ENCODE data around the gene AUTS2.
A peak's percentile ranks its signal among the peaks of the same experiment; 100 is the strongest.
"Not testable (repeated sequence)": the region's sequence is repeated elsewhere in the genome, so short reads cannot be mapped to it uniquely, and the experiment has no call there.

The AUTS2 gene

DNA sequence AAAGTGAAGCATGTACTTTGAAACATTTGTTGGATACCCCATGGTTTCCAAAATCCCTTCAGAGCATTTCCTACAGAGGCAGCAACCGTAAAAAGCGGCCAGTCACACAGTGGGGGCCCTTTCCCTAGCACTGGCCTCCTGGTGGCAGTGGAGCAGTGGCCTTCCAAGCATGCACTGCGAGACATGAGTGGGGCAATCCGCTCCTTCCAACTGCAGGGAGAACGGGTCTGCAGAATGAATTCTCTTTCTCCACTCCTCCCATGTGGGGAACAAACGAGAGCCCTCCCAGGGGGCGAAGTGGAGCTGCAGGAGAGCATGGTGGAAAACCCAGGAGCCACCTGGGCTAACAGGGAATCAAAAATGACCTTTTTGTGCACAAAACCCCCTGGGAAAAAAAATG is 990.7 kb downstream of the AUTS2 start:
- no peak for DNase-seq

DNA sequence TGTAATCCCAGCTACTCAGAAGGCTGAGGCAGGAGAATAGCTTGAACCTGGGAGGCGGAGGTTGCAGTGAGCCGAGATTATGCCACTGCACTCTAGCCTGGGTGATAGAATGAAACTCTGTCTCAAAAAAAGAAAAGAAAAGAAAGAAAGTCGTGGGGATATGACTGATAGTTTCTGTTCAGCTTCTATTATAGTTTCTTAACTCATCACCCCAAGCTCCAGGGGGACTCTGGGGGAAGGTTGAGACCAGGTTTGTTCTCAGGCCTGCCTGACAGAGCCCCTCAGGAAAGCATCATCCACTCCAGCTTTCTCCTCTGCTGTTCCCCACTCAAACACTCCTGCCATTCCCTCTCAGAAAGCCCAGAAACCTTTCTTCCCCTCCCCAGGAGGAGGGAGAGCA is 991.3 kb downstream of the AUTS2 start:
- no peak for DNase-seq

DNA sequence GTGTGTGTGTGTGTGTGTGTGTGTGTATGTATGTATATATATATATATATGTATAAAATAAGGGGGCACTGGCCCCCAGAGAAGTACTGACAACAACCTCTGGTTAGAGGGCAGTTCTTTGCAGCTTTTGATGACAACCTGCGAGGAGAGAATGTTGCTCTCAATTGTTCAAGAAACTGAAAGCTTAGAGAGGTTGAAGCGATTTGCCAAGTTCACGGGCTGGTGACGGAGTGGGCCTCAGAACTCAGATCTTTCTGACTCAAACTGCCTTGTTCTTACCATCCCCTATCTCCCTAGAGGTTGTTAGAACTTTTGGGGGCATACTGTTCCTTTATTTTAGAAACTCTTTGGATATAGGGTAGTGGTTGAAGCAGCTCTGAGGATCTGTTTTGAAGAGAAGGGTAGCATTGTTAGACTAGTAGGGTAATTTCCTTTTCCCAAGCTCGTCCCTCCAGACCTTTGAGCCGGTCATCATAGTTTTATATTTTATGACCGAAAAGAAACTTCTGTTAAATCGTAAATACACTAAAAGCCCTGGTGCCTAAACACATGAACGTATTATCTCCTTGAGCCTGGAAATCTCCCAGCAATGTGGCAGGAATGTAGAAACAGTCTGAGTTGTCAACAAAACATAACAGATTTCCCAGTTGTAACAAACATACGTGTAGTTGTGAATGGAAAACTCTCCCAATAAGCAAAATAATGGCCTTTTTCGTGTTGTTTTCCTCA is 992.0 kb downstream of the AUTS2 start:
- DNase-seq: no peak

DNA sequence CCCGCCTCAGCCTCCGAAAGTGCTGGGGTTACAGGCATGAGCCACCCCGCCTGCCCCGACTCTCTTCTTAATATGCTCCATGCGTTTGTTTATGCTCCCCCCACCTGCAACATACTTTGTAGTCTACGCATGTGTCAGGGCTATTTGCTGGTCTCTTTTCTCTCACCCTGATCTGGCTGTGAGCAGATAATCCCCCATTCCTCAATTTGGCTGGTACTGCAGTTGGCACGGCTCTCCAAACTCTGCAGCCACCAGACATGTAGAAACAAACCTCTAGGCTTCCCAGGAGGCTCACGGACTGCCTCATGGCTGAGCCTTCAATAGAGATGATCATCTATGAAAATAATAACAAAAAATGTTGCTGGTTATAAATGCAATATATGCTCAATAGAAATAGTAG is 993.4 kb downstream of the AUTS2 start:
- no peak for DNase-seq

DNA sequence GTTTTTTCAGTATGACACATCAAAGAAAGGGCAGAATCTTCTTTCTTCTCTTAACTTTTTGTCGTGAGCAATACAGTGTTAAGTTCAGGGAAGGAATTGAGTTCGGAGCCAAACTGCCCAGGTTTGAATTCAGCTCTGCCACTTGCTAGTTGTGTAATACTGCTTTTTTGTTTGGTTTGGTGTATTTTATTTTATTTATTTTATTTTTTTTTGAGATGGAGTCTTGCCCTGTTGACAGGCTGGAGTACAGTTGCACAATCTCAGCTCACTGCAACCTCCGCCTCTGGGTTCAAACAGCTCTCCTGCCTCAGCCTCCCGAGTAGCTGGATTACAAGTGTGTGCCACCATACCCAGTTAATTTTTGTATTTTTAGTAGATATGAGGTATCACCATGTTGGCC is 993.9 kb downstream of the AUTS2 start:
- no peak for DNase-seq

DNA sequence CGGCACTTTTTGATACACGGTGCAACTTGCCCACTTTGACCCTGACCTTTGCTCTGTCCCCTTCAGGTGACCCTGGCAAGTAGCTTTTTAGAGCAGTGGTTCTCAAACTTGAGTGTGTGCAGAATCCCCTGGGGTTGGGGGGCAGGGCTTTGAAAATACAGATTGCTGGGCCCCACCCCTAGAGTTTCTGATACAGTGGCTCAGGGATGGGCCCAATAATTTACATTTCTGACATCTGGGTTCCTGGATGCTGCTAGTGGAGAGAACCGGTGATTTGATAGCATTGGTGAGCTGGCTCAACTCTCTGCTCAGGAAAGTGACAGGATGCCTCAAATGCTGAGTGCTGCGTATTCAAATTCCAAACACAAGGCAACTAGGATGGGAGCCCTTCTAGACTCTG is 995.9 kb downstream of the AUTS2 start:
- no peak for DNase-seq

DNA sequence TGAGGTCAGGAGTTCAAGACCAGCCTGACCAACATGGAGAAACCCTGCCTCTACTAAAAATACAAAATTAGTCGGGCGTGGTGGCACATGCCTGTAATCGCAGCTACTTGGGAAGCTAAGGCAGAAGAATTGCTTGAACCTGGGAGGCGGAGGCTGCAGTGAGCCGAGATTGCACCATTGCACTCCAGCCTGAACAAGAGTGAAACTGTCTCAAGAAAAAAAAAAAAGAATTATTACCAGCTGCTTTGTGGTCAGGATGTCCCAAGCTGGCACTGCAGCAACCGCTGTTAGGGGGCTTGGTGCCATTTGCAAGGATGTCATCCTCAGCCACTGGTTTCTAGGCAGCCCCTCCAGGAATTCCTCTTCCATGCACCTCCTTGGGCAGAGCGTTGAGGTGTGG is 996.6 kb downstream of the AUTS2 start:
- DNase-seq: not testable (repeated sequence)

DNA sequence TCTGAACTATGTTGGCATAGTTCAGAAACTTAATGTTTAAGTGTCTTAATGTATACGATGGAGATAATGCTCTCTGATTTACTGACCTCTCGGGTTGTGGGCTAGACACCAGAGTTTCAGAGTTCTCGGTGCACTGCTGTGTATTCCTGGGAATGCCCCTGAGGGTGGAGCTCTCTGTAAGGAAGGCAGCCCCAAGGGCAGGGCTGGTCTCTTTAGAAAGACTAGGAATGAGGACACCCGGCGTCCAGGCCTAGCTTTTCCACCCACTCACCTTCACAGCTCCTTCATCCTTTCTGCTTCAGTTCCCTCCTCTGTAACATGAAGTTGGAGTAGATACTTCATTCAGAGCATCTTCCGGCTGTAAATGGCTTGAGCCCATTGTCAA is 997.1 kb downstream of the AUTS2 start:
- DNase-seq: no peak

DNA sequence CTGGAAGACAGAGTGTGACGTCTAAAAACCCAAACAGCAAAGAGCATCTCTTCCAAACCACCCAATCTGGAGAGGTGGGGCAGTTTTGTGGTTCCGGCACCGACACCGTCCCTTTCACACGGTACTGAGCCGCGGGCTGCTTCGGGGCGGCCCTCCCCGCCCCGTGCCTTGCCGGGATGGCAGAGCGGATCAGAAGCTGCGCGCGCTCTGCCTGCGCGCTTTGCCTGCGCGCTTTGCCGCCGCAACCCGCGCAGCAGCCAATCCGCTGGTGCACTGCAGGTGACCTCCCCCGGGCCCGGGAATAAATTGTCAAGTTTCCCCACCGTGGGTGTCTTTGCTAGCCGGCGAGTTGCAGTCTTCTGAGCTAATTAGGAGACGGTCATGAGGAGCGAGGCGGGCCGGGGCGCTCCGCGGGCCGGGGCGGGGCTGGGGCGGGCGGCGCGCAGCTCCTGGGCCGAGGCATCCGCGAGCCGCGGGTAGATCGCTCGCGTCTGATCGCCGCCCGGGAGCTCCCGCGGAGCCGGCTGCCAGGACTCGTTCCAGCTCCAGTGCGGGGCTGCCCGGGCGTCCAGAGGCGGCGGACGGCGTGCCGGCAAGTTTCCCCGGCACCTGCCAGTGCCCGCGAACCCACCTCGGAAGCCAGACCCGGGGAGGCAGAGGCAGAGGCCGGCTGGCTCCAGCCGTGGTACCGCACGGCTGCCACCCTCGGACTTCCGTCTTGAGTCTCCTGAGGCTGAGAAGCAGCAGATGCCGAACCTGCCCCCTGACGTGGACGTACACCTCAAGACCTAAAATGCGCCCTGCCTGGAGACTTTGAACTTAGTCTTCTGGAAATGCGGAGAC is 997.7 kb downstream of the AUTS2 start:
- peak in 1 of 4 experiments; percentile 5 for DNase-seq

DNA sequence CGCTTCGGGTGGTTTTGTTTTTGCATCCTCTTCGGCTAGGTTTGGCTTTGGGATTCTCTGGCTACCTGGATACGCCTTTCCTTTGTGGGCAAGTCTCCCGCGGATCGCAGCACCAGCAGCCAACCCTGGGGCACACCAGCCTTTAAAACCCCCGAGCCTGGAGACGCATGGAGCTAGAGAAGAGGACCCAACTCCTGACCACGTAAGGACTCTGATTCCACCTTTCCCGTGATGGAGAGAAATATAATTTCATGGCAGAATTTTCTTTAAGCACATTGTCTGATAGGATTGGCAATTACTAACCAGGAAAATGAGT is 998.3 kb downstream of the AUTS2 start:
- DNase-seq: no peak

DNA sequence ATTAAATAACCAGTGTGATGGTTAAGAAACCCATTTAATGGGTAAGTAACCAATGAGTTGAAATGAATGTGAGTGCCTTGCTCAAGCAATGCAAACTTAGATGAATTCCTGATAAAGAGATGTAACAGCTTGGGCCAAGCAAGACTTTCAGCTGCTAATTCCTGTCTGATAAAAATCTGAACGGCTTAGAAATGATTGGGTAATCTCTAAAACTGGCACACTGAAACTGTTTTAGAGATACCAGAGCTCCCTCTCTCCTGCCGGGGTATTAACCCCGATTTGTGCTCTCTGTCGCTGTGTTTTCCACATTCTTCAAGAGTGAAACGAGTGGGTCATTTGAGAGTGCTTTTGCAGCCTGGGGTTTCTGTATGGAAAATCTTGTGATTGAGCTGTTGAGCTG is 998.8 kb downstream of the AUTS2 start:
- no peak for DNase-seq

DNA sequence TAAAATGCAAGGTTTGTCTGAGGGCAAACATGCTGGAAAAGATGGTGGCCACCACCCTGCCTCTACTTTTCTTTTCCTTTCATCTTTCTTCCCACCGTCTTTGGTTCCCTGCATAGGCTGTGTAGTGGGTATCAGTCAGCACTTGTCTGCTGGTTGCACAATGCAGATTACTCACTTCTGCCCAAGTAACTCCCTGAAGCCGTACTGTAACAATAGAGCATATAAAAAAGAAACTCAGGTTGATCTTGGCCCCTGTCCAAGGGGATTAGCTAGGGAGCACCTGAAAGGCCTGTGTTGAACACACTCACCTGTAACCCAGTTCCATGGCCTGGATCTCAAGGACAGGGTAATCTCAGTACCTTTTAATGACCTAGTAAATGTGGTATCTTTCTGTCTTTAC is 1000.7 kb downstream of the AUTS2 start:
- DNase-seq: peak in 1 of 4 experiments; percentile 2

DNA sequence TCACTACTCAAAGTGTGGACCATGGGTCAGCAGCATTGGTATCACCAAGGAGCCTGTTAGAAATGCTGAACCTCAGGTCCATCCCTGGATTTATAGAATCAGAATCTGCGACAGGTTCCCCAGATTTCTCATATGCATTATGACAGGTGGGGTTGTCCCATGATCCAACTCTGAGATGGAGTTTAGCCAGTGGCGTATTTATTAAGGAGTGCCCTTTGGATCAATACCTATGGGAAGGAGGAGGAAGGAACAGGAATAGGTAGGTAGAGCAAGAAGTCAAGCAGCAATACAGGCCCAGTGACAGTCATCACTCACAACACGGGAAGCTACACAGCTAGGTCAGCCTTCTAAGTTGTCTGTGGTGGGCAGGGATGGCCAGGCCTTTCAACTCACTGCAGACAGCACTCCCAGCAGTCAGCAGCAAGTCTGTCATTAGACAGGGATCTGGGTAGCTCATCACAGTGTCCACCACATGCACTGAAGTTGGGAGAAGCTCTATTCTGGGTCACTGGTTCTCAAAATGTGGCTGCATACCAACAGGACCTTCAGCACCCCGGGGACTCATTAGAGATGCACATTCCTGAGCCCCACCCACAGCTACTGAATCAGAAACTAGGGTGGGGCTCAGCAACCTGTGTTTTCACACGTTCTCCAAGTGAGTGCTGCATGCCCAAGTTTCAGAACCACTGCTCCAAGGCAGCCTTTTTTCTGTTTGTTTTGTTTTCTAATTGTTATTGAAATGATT is 1001.3 kb downstream of the AUTS2 start:
- no peak for DNase-seq

DNA sequence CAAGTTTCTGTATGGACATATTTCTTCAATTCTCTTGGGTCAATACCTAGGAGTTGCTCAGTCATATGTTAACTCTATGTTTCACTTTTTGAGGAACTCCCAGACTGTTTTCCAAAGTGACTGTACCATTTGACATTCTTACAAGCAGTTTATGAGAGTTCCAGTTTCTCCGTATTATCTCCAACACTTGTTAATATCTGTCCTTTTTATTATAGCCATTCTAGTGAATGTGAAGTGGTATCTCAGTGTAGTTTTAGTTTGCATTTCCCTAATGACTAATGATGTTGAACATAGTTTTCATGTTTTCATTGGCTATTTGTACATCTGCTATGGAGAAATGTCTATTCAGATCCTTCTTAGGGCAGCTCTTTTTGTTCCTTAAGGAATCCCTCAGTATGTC is 1002.7 kb downstream of the AUTS2 start:
- no peak for DNase-seq

DNA sequence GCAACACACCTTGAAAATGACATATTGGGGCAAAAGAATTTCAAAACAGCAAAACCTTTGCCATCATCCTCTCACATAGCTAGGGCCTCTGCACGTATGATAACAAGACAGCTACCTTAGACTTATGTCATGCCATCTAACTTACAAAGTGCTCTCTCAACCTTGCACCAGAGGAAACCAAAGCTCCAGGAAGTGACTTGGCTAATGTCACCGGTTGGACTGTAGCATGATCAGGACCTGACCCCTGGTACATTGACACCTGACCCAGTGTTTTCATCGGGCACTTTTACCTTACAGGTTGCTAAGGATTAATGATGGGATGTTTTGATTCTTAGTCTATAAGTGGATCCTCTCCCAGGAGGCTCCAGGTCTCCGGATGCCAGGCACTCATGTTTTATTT is 1003.8 kb downstream of the AUTS2 start:
- no peak for DNase-seq

DNA sequence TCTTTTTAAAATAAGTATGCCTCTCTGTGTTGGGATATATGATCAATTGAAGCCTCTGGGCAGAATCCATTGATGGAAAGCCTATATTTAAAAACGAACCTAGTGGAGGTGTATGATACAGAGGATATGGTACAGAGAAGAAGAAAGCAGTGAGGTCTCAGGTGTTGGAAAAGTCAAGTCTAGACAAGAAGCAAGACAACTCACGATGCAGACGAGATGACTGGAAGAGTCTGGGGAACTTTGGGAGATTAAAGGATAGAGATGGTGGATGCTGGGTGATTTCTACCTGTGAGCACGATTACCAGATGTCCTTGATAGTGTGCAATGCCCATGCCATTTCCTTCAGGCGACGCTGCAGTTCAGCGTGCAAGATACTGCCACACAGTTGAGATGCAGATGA is 1009.0 kb downstream of the AUTS2 start:
- no peak for DNase-seq

DNA sequence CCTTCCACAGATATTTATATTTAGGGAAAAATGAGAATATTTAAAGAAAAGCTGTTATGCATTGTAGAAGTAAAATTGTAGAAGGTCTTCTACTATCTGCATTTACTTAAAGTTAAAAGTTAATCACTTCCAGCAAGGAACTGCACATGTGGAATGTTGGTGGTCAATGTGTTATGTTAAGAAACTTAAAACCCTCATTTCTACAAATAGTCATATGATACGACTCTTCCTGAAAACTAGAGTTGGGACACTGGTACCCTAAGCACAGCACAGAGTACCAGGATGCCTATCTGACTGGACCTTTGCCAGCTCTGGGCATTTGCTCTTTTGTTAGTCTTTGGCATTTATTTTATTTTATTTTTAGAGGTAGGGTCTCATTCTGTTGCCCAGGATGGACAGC is 1009.5 kb downstream of the AUTS2 start:
- DNase-seq: no peak

DNA sequence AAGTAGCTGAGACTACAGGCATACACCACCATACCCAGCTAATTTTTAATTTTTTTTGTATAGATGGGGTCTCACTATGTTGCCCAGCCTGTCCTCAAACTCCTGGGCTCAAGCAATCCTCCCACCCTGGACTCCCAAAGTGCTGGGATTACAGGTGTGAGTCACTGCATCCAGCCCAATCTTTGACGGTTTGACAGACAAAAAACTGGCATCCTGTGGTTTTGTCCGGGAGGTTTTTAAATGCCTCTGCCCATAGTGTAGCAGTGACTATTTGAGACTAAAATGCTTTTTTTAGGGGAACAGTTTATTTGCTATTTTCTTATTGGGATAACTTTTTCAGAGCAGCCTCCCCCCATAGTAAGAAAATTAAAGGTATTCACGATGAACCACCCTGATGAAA is 1010.0 kb downstream of the AUTS2 start:
- no peak for DNase-seq

DNA sequence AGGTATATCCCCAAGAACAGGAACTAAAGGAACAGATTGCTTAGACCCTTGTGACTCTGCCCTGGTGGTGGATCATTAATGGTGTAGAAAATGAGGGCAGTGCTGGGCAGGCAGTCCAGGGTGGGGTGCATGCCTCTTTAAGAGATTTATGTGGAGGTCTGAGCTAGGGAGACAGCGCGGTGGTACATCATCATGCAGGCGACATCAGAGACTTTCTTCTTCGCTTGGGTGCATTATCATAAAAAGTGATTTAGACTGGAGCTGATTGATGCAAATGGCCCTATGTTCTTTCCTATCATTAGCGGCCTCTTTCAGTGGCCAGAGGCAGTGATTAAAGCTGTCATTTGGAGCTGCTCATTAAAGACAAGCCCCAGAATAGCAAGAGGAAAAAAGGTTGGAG is 1014.5 kb downstream of the AUTS2 start:
- DNase-seq: no peak

DNA sequence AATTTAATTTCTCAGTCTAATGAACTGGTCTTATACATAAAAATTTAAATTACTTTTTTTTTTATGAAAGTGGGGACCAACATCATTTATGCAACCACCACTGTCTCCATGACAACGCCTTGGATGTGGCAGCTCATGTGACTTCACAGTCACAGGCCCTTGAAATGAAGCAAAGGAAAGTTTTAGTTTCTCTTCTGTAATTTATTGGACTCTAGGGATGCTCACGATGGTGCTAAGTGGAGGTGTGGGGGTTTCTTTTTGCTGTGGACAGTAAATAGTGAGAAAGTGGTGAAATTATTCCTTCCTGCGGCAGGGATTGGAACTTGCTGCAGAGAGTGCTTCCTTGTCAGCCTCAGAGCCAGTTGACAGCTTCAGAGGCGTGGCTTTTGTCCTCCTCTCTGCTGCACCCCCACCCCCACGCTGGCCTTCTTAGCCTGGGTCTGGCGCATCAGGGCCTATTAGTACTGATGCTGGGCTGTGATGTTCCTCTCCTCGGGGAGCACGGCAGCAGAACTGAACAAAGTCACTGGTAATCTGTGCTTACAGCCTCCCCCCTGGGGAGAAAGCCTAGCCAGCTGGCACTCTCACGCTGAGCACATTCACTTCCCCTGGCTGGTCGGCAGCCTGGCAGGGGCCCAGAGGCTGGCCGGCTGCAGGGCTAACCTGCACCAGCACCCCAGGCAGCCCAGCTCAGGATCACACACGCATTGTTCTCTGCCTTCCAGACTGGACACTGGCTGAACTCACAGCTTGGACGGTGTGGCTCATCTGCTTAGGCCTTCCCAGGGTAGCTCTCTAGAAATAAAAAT is 1016.2 kb downstream of the AUTS2 start:
- DNase-seq: peak in 1 of 4 experiments; percentile 3

DNA sequence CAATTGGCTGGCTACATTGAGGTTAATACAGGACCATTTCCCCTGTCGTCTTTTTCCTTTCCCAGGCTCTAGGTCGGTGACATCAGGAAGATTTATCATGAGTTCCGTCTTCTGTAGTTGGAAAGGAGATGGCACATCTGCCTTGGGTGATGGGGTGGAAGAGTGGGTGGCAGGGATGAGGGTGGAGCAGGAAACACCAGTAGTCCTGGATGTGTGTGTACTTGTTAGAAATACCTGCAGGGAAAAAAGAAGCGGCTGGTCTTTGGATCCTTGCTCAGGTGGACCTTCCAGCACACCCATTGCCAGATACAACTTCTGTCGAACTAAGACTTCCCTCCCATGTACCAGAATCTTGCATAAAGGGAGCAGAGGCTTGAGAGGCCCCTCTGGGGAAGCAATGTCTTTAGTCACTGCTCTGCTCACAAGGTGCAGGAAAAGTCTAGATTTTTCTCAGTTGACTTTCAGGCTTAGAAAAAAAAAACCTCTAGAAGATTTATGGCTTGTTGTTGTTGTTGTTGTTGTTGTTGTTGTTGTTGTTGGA is 1016.9 kb downstream of the AUTS2 start:
- DNase-seq: no peak

DNA sequence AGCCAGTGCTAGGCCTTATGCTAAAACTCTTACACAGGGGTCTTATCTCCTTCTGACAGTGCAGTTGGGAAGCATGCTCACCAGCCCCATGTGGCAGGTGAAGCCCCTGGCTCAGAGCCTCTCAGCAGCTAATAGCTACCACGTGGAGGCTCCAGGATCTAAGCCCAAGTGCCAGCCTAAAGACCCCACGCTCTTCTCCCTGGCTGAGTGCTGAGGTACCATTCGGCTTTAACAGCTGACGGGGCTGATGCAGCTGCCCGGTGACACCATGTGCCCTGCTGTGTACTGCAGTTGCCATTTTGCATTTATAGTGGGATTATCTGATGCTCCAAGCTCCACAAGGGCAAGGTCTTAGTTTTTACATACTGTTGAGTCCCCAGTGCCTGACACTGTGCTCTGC is 1017.9 kb downstream of the AUTS2 start:
- no peak for DNase-seq

DNA sequence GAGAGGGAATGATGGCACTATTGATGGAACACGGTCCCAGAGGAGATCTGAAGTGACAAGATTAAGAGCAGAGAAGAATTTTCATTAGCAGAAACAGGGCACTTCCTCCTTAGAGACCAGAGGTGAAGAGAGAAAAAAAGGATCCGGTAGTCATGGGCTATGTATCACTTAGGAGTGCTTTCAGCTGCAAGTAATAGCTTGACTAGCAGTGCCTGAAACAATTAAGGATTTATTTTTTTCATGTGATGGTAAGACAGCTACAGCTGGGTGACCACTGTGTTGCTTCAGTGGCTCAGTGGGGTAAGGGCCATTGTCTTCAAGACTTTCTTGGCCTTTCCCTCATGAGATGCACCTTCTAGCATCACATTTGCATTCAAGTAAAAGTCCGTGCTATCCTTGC is 1018.5 kb downstream of the AUTS2 start:
- no peak for DNase-seq
